NCI-H2081 (cell line): Measurements from ENCODE around the gene SH3TC1.

Source experiments
- DNase-seq, 2 experiments: peaks; one replicate each; lab custom pipeline; 2025; lab: John Stamatoyannopoulos, UW

SH3TC1 gene

GRCh38 chr4:8289956-8290700 lies 91.0 kb downstream of the SH3TC1 start:
- no peak for DNase-seq

- DNase-seq, result no peak
Observed at GRCh38 chr4:8290701-8290970, 91.5 kb downstream of the SH3TC1 start.
